Panc1 (cell line): ENCODE results near the gene AP4M1. TPM values are rescaled to one million over a fixed set of nuclear protein-coding genes. Genes with fewer than 3 reads are reported as not detected.

ENCODE experiments used
- ATAC-seq: fragments of 200-7000 bp; cut with Tn5 transposase; 2 replicates; pipeline ENCODE4 v1.9.1; 2020; ENCODE audit warnings: mild to moderate bottlenecking, moderate library complexity
- BruUV-seq: library from RNA; stranded (reverse); fragments of 400-500 nt; replicated peaks from 2 replicates; lab custom pipeline; 2021; lab: Mats Ljungman, UMichigan
- CTCF ChIA-PET: fragments of 300-600 bp; sonication (Branson Sonifier 250); formaldehyde crosslinking; loops from one replicate; lab custom pipeline; 2022; ENCODE audit warnings: antibody characterized with exemption; lab: Charles Lee
- POLR2A ChIA-PET: fragments of 300-600 bp; sonication (Branson Sonifier 250); formaldehyde crosslinking; loops from one replicate; lab custom pipeline; 2022; ENCODE audit warnings: antibody characterized with exemption; lab: Charles Lee
- DNase-seq: peaks from one replicate; pipeline ENCODE4 v3.0.0-alpha.2; 2010; ENCODE audit warnings: low read depth, low spot score
- H3K27ac ChIP-seq: 2 replicates; pipeline ENCODE4 v1.5.1; 2011; ENCODE audit warnings: mild to moderate bottlenecking, low read length, inconsistent platforms
- H3K27me3 ChIP-seq: fragments of 200-500 bp; sonication (Bioruptor generic); 2 replicates; pipeline ENCODE4 v1.6.0; 2014; ENCODE audit warnings: low read length, inconsistent platforms; ENCODE audit not compliant: control insufficient read depth, insufficient read depth
- H3K36me3 ChIP-seq: fragments of 200-500 bp; sonication (Bioruptor generic); 2 replicates; pipeline ENCODE4 v1.5.1; 2014; ENCODE audit warnings: inconsistent platforms, mild to moderate bottlenecking, low read length, moderate library complexity; ENCODE audit not compliant: control insufficient read depth, insufficient read depth
- H3K4me1 ChIP-seq: 2 replicates; pipeline ENCODE4 v1.5.1; 2011; ENCODE audit warnings: inconsistent platforms, mild to moderate bottlenecking, low read length, moderate library complexity; ENCODE audit not compliant: control insufficient read depth, insufficient read depth
- H3K4me3 ChIP-seq, 2 experiments: 2 replicates each; pipeline ENCODE4 v1.5.1; 2011 to 2012; ENCODE audit warnings: low read depth in 2 of 2, low read length in 2 of 2, mild to moderate bottlenecking in 2 of 2, inconsistent platforms in 1 of 2, moderate library complexity in 1 of 2
- H3K9me3 ChIP-seq: fragments of 200-500 bp; sonication (Bioruptor generic); 2 replicates; pipeline ENCODE4 v1.5.1; 2014; ENCODE audit warnings: low read depth, mild to moderate bottlenecking, inconsistent platforms, low read length, moderate library complexity; ENCODE audit not compliant: control insufficient read depth, insufficient read depth
- CTCF ChIP-seq: fragments of 450-650 bp; IDR thresholded peaks from 2 replicates; pipeline ENCODE4 v1.5.1; 2017; ENCODE audit warnings: mild to moderate bottlenecking
- POLR2AphosphoS5 ChIP-seq: IDR thresholded peaks from 2 replicates; pipeline ENCODE4 v1.6.1; 2012; ENCODE audit warnings: mild to moderate bottlenecking, low read depth, low read length, moderate library complexity
- REST ChIP-seq, 2 experiments: IDR thresholded peaks; 2 replicates each; pipeline ENCODE4 v1.6.1; 2011 to 2012; ENCODE audit warnings: low read depth in 2 of 2, control low read depth in 1 of 2, low read length in 1 of 2, mild to moderate bottlenecking in 1 of 2, moderate library complexity in 1 of 2; ENCODE audit not compliant: insufficient read depth in 1 of 2
- SIN3A ChIP-seq: IDR thresholded peaks from 2 replicates; pipeline ENCODE4 v1.6.1; 2012; ENCODE audit warnings: low read depth, mild to moderate bottlenecking, low read length, moderate library complexity, borderline replicate concordance; ENCODE audit not compliant: insufficient read depth
- TCF7L2 ChIP-seq: IDR thresholded peaks from 2 replicates; pipeline ENCODE4 v1.6.1; 2011; ENCODE audit warnings: mild to moderate bottlenecking, low read depth, low read length, inconsistent platforms
- in situ Hi-C: cut with HindIII; loops from 2 replicates; pipeline ENCODE4 v1.10.0; 2016; ENCODE audit warnings: low sequenced_read_pairs, low pct_unique_long_range_greater_than_20kb
- intact Hi-C: fragments of 100-400 bp; cut with micrococcal nuclease; formaldehyde crosslinking; loops from one replicate; pipeline ENCODE4 v1.10.0; 2022; ENCODE audit not compliant: unreplicated experiment
- total RNA-seq: library from RNA; stranded (reverse); gene quantifications from one replicate; pipeline ENCODE4 v1.2.1, GENCODE V29; 2021; ENCODE audit not compliant: unreplicated experiment

The AP4M1 gene
- total RNA-seq, 1 experiment from 2014 or later = 42.6 TPM

GRCh38 chr7:100085515-100085914, 15.9 kb upstream of the AP4M1 start:
- Histone ChIP-seq H3K36me3 (peaks cover 11% of the 10 kb centered on the region), H3K9me3 (no peaks in the 10 kb centered on the region), H3K4me3 (no peak overlapping the region), H3K27me3 (no peaks in the 10 kb centered on the region), H3K27ac (no peak overlapping the region), H3K4me1 (peaks cover 24% of the 10 kb centered on the region)
- intact Hi-C loops = loop anchor here (10.0 kb wide), 1 partner anchor 91 kb away; no protein-coding TSS in a partner anchor
- ChIA-PET POLR2A (no interaction called here), CTCF (no interaction called here)
- ATAC-seq (no peak), DNase-seq (no peak)
- in situ Hi-C loops = no loop called here
- TF ChIP-seq SIN3A (no peak), CTCF (no peak), REST (IDR thresholded peaks at IDR 0.05; ENCODE audit: insufficient read depth in 1 of 2, low read depth in 2 of 2, low read length in 1 of 2) (no peak), TCF7L2 (no peak), POLR2AphosphoS5 (no peak)
- BruUV-seq = no TSS peak

GRCh38 chr7:100087055-100087750, 14.2 kb upstream of the AP4M1 start:
- CTCF ChIA-PET = no interaction called here
- BruUV-seq = no TSS peak
- ATAC-seq = peak; percentile 23; the same call in 1 of the 2 replicates

More at GRCh38 chr7:100087055-100087750, 14.2 kb upstream of the AP4M1 start:
- Histone ChIP-seq H3K27ac (peak overlapping the region; percentile 56), H3K27me3 (no peaks in the 10 kb centered on the region), H3K36me3 (peaks cover 3% of the 10 kb centered on the region), H3K4me1 (peaks cover 33% of the 10 kb centered on the region), H3K4me3 (no peak overlapping the region), H3K9me3 (no peaks in the 10 kb centered on the region)
- intact Hi-C loops (loop anchor here (10.0 kb wide), 1 partner anchor 92 kb away; no protein-coding TSS in a partner anchor), in situ Hi-C loops (no loop called here)
- TF ChIP-seq CTCF = no peak
- no peak for TF ChIP-seq TCF7L2
- no peak for TF ChIP-seq POLR2AphosphoS5
- TF ChIP-seq REST (IDR thresholded peaks at IDR 0.05; ENCODE audit: insufficient read depth in 1 of 2, low read depth in 2 of 2, low read length in 1 of 2) = no peak
- no peak for TF ChIP-seq SIN3A
- POLR2A ChIA-PET = no interaction called here
- no peak for DNase-seq
